PC-9 (cell line): Measurements from ENCODE around the gene GSTCD.

Experiments used
- CTCF ChIP-seq: fragments of 200-600 bp; sonication (generic); conservative IDR thresholded peaks from 2 replicates; pipeline ENCODE4 v1.6.1; 2017; ENCODE audit warnings: mixed run types, antibody characterized with exemption, mild to moderate bottlenecking, moderate library complexity
- EZH2 ChIP-seq: fragments of 200-600 bp; sonication (generic); IDR thresholded peaks from 2 replicates; pipeline ENCODE4 v1.8.0; 2017; ENCODE audit warnings: antibody characterized with exemption, low read depth

- TF ChIP-seq CTCF = no peak
- no peak for TF ChIP-seq EZH2
Observed at GRCh38 chr4:105835177-105835576, 126.6 kb downstream of the GSTCD start.
